GM12865 (cell line): Measurements from ENCODE around the gene PSMC6.

Experiments used
- DNase-seq: peaks from one replicate; pipeline ENCODE4 v3.0.0; 2010; ENCODE audit warnings: low read depth
- H3K4me3 ChIP-seq: 2 replicates; pipeline ENCODE4 v1.5.1; 2011; ENCODE audit warnings: mild to moderate bottlenecking, low read depth, low read length, control low read depth
- TF ChIP-seq, protein P1 (sequence below): IDR thresholded peaks from 2 replicates; pipeline ENCODE4 v1.5.1; 2011; ENCODE audit warnings: low read length, control low read depth, low read depth, inconsistent platforms; ENCODE audit not compliant: insufficient read depth; ENCODE audit errors: missing control alignments

Gene PSMC6

DNA sequence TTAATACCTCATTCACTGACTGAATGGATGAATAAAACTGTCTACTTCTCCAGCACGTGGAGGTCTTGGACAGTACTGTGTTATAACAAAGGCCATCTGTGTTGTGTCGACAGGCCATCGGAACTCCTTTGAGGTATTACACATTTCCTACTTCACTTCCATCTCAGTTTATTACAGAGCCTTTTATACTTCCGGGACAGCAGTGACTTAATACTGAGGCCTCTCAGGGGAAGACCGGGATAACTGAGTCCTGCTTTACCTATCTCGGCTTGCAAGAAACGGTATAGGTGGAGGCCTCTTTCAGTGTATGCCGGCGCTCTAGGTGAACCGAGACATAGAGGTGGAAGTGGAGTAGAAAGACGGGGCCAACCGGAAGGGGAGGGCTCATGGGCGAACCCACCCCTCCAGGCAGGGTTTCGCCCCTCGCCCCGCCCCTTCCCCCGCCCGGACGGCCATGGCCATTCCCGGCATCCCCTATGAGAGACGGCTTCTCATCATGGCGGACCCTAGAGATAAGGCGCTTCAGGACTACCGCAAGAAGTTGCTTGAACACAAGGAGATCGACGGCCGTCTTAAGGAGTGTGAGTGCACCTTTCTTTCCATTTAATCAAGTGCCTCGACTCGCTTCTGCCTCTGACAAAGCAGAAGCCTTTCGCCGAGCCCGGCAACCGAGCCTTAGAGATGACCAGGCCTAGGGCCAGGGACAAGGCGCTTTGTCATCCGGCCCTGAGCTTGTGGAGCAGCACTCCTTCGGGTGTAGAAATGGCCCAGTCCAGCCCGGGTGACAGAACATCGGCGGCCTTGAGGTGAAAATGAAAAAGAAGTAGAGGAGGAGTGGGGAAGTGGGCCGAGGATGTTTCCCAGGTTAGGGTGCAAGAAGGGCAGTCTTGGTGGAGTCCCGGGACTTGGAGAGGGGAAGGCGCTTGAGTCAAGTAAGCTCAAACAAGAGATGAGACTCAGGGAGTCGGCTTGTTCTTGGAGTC, at the start of gene PSMC6:
PSMC6 (plus strand) TSS at position 477 of the 983 bp plus-strand sequence; CDS start at position 497, 20 bp downstream.
- DNase-seq, result peak; percentile 95
- H3K4me3 ChIP-seq, result peak within 1 kb of the TSS; percentile 94
- TF ChIP-seq, protein P1, sequence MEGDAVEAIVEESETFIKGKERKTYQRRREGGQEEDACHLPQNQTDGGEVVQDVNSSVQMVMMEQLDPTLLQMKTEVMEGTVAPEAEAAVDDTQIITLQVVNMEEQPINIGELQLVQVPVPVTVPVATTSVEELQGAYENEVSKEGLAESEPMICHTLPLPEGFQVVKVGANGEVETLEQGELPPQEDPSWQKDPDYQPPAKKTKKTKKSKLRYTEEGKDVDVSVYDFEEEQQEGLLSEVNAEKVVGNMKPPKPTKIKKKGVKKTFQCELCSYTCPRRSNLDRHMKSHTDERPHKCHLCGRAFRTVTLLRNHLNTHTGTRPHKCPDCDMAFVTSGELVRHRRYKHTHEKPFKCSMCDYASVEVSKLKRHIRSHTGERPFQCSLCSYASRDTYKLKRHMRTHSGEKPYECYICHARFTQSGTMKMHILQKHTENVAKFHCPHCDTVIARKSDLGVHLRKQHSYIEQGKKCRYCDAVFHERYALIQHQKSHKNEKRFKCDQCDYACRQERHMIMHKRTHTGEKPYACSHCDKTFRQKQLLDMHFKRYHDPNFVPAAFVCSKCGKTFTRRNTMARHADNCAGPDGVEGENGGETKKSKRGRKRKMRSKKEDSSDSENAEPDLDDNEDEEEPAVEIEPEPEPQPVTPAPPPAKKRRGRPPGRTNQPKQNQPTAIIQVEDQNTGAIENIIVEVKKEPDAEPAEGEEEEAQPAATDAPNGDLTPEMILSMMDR, result no peak

DNA sequence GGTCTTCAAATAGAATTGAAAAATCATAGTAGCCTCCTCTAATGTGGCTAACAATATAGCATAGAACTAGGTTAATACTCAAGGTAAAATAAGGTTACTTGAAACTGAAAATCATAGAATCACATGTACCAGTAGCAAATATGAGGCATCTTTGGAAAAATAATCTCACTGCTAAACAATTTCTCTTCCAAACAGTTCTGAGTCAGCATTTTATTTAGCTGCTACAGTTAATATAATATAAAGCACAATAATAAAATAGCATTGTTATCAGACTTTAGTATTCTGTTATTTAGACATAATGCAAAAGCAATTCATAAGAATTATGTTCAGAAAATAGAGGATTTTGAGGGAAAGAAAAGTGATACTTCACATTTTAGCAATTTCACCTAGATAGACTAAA, 46.7 kb upstream of the PSMC6 start:
- DNase-seq, result no peak
- no peak overlapping the region for H3K4me3 ChIP-seq
- TF ChIP-seq, protein P1, result no peak

DNA sequence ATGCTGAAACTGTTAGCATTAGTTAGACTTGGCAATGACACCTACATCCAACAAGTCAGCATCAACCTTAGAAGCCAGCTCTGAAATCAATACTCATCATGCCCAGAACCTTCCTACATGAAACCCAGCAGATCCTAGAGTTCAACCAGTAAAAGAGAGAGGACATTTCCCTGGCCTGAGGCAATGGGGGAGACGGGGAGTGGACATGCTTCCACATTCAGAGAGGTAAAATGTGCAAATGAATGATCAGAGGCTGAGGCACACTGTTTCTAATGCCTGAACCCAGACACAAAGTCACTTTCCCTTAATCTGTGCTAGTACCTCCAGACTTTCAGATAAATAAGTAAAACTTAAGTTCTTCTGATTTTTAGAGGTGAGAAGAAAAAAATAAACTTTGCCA, 46.2 kb upstream of the PSMC6 start:
- H3K4me3 ChIP-seq, result no peak overlapping the region
- no peak for DNase-seq
- TF ChIP-seq, protein P1, result no peak

DNA sequence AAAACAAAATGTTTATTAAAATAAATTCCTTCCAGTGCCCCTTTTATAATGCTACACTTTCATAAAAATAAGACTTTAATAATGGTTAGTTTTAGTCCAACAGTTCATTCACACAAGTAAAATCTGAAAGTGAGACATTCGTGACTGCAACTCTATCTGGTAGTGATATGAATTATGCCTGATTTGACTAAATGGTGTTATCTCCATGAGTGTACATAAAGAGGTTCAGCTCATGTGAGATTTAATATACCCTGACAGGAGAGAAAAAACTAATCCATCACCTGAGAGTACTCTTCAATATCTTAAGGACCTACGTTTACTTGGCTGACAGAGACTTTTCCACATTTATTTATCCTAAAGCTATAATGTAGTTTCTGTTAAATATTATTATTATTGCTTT, 45.7 kb upstream of the PSMC6 start:
- no peak overlapping the region for H3K4me3 ChIP-seq
- DNase-seq, result peak; percentile 5
- TF ChIP-seq, protein P1, result no peak

DNA sequence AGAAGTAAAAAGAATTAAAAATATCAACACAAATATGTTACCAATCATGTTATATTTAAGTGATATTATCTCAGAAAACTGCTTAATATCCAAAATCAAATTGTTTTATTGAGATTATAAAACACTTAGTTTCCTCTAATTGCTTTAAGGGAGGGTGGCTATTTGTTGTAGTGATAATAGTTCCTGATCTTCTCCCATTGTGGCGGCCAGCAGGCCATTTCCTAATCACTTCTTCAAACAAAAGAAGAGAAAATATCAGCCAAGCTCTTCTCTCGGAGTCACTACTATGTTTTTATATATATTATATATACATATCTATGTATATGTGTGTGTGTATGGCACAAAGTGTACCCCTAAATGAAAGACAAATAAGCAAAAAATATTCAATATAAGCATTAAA, 43.1 kb upstream of the PSMC6 start:
- TF ChIP-seq, protein P1, result no peak
- H3K4me3 ChIP-seq, result no peak overlapping the region
- DNase-seq, result no peak

DNA sequence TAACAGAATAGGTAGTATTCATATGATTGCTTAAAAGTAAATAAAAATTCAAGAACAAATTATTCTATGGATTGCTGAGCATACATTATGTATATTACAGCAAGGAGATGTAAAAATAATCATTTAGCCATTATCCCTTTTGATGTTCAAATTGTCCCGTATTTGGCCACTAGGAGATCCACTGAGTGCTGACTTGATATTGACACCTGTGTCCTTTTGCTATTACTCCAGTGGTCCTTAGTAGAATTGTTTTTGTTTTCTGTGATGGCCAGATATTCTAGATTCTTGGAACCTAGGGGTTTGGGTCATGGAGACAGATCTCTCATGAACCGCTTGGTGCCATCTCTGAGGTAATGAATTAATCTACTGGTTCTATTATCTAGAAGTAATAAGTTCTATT, 28.4 kb upstream of the PSMC6 start:
- TF ChIP-seq, protein P1, result peak; percentile 41
- peak; percentile 12 for DNase-seq
- H3K4me3 ChIP-seq, result no peak overlapping the region
